Tibial nerve (tissue), 4 donors: ENCODE data around the gene CAMTA1. TPM values are rescaled to one million over a fixed set of nuclear protein-coding genes. Genes with fewer than 3 reads are reported as not detected.
"Not testable (repeated sequence)": the region's sequence is repeated elsewhere in the genome, so short reads cannot be mapped to it uniquely, and the experiment has no call there.

ENCODE experiments used
- DNase-seq, 2 donors: peaks; one replicate each; pipeline ENCODE4 v3.0.0-alpha.2; 2019; ENCODE audit warnings: low spot score in 2 of 2
- H3K27ac ChIP-seq, 4 donors: fragments of 200-600 bp; sonication (generic) in 3 of 4; one replicate each; pipeline ENCODE4 v1.5.1; 2017 to 2019; ENCODE audit warnings: mild to moderate bottlenecking in 1 of 4
- H3K27me3 ChIP-seq, 2 donors: fragments of 200-600 bp; sonication (generic) in 1 of 2; one replicate each; pipeline versions ENCODE4 v1.5.1 to v1.6.0; 2017 to 2019
- H3K36me3 ChIP-seq, 3 donors: fragments of 200-600 bp; sonication (generic); one replicate each; pipeline ENCODE4 v1.5.1; 2018 to 2019
- H3K4me1 ChIP-seq, 4 donors: fragments of 200-600 bp; sonication (generic) in 3 of 4; one replicate each; pipeline ENCODE4 v1.5.1; 2017 to 2019
- H3K4me3 ChIP-seq, 4 donors: fragments of 200-600 bp; sonication (generic) in 3 of 4; one replicate each; pipeline ENCODE4 v1.5.1; 2017 to 2019; ENCODE audit warnings: mild to moderate bottlenecking in 1 of 4, moderate library complexity in 1 of 4
- H3K9me3 ChIP-seq, 4 donors: fragments of 200-600 bp; sonication (generic) in 3 of 4; one replicate each; pipeline ENCODE4 v1.5.1; 2017 to 2019
- CTCF ChIP-seq, 5 experiments: fragments of 200-600 bp in 3 of 5; fragments of 450-650 bp in 2 of 5; sonication (generic) in 3 of 5; IDR thresholded peaks; one replicate each; pipeline ENCODE4 v1.5.1; 2016 to 2019; ENCODE audit warnings: antibody characterized with exemption in 5 of 5, mild to moderate bottlenecking in 3 of 5, moderate library complexity in 2 of 5
- EP300 ChIP-seq, 2 donors: sonication (generic); formaldehyde crosslinking; IDR thresholded peaks; one replicate each; pipeline ENCODE4 v1.6.1; 2017; ENCODE audit warnings: antibody characterized with exemption in 2 of 2, mild to moderate bottlenecking in 1 of 2
- POLR2A ChIP-seq, 2 donors: fragments of 450-650 bp; IDR thresholded peaks; one replicate each; pipeline ENCODE4 v1.6.1; 2017; ENCODE audit warnings: antibody characterized with exemption in 2 of 2, mild to moderate bottlenecking in 2 of 2, moderate library complexity in 2 of 2
- WGBS, 2 donors: methylation state at CpG; one replicate each; pipeline ENCODE4 v1.1.5; 2018; 5-methylcytosine and 5-hydroxymethylcytosine counted together
- total RNA-seq, 4 donors: library from RNA; depleted of rRNA; stranded (reverse); fragments of >200 nt; gene quantifications; one replicate each; pipeline ENCODE4 v1.1.0, GENCODE V29; 2016

Gene CAMTA1
- total RNA-seq, 4 donors from 2014 or later: 41.8 to 104 (median 87.2) TPM

GRCh38 chr1:6832531-6833188, 47.4 kb downstream of the CAMTA1 start:
- WGBS, 2 donors: 79 to 83% methylated on average over 4 of the region's 4 CpGs
- TF ChIP-seq CTCF (IDR thresholded peaks at IDR 0.05) (no peak), EP300 (IDR thresholded peaks at IDR 0.05) (no peak), POLR2A (IDR thresholded peaks at IDR 0.05) (no peak)
- H3K27ac ChIP-seq: no peak overlapping the region

GRCh38 chr1:6833804-6834203, 48.5 kb downstream of the CAMTA1 start:
- Histone ChIP-seq H3K27me3 (no peaks in the 10 kb centered on the region), H3K27ac (no peak overlapping the region), H3K36me3 (peaks cover 0 to 19% (median 0%) of the 10 kb centered on the region in 3 donors), H3K9me3 (no peaks in the 10 kb centered on the region), H3K4me3 (no peak overlapping the region), H3K4me1 (peaks cover 0 to 17% (median 2%) of the 10 kb centered on the region in 4 donors)
- 84 to 86% methylated on average over 5 of the region's 5 CpGs for WGBS, 2 donors
- TF ChIP-seq POLR2A (IDR thresholded peaks at IDR 0.05) (no peak), EP300 (IDR thresholded peaks at IDR 0.05) (no peak), CTCF (IDR thresholded peaks at IDR 0.05) (no peak)
- no peak for DNase-seq

More at GRCh38 chr1:6832531-6833188, 47.4 kb downstream of the CAMTA1 start:
- Histone ChIP-seq H3K4me1 (peaks cover 0 to 17% (median 2%) of the 10 kb centered on the region in 4 donors), H3K27me3 (no peaks in the 10 kb centered on the region), H3K9me3 (no peaks in the 10 kb centered on the region), H3K36me3 (peaks cover 0 to 15% (median 0%) of the 10 kb centered on the region in 3 donors), H3K4me3 (no peak overlapping the region)
- DNase-seq: no peak

- Histone ChIP-seq H3K9me3 (no peaks in the 10 kb centered on the region), H3K4me3 (no peak overlapping the region), H3K36me3 (peaks cover 0 to 14% (median 0%) of the 10 kb centered on the region in 3 donors), H3K27ac (no peak overlapping the region), H3K4me1 (peaks cover 0 to 17% (median 2%) of the 10 kb centered on the region in 4 donors), H3K27me3 (no peaks in the 10 kb centered on the region)
- WGBS, 2 donors: 92 to 94% methylated on average over 13 of the region's 13 CpGs
- DNase-seq: no peak
- no peak for TF ChIP-seq CTCF (IDR thresholded peaks at IDR 0.05)
- no peak for TF ChIP-seq EP300 (IDR thresholded peaks at IDR 0.05)
- TF ChIP-seq POLR2A (IDR thresholded peaks at IDR 0.05): no peak
These were observed 49.1 kb downstream of the CAMTA1 start for GRCh38 chr1:6834366-6834765.

DNA sequence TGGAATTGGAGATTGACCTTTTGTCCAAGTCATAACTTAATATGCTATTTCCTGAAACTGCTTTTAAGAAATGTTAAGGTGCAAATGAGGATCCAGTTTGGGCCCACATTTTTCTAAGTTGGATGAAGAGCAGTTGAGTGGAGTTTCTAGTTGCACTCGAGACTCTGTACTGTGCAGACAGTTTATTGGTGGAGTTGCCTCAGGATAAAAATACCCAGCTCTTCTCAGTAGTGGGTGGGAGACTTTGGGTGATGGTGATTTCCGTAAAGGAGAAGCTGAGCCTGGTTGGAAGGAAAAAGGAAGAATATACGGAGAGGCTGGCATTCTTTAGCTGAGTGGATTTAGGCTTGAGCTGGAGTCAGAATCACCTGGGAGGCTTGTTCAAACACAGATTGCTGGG, 49.9 kb downstream of the CAMTA1 start:
- DNase-seq: no peak
- TF ChIP-seq EP300 (IDR thresholded peaks at IDR 0.05) (no peak), POLR2A (IDR thresholded peaks at IDR 0.05) (no peak), CTCF (IDR thresholded peaks at IDR 0.05) (no peak)
- no peak overlapping the region for H3K4me3 ChIP-seq
- peaks cover 0 to 11% (median 0%) of the 10 kb centered on the region in 3 donors for H3K36me3 ChIP-seq
- H3K27ac ChIP-seq: no peak overlapping the region
- peaks cover 0 to 17% (median 2%) of the 10 kb centered on the region in 4 donors for H3K4me1 ChIP-seq
- H3K9me3 ChIP-seq: no peaks in the 10 kb centered on the region
- H3K27me3 ChIP-seq: no peaks in the 10 kb centered on the region
- 88 to 94% methylated on average over 3 of the region's 3 CpGs for WGBS, 2 donors

GRCh38 chr1:6842301-6842700, 57.0 kb downstream of the CAMTA1 start:
- H3K27ac ChIP-seq: no peak overlapping the region
- no peak for DNase-seq
- peaks cover 0 to 32% (median 0%) of the 10 kb centered on the region in 3 donors for H3K36me3 ChIP-seq
- WGBS, 2 donors: 86 to 88% methylated on average over 8 of the region's 8 CpGs
- no peaks in the 10 kb centered on the region for H3K9me3 ChIP-seq
- H3K27me3 ChIP-seq: no peaks in the 10 kb centered on the region
- no peak for TF ChIP-seq POLR2A (IDR thresholded peaks at IDR 0.05)
- no peak for TF ChIP-seq EP300 (IDR thresholded peaks at IDR 0.05)
- no peak for TF ChIP-seq CTCF (IDR thresholded peaks at IDR 0.05)
- no peaks in the 10 kb centered on the region for H3K4me1 ChIP-seq
- H3K4me3 ChIP-seq: no peak overlapping the region

DNA sequence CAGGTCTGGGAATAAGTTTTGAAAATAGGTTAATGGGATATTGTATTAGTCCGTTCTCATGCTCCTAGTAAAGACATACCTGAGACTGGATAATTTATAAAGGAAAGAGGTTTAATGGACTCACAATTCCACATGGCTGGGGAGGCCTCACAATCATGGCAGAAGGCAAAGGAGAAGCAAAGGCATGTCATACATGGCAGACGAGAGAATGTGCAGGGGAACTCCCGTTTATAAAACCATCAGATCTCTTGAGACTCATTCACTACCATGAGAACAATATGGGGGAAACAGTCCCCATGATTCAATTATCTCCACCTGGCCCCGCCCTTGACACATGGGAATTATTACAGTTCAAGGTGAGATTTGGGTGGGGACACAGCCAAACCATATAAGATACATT, 60.5 kb downstream of the CAMTA1 start:
- not testable (repeated sequence) for H3K9me3 ChIP-seq, H3K27ac ChIP-seq

More for the DNA sequence above, 60.5 kb downstream of the CAMTA1 start:
- not testable (repeated sequence) for H3K27me3 ChIP-seq, H3K4me3 ChIP-seq, DNase-seq, H3K4me1 ChIP-seq
- H3K36me3 ChIP-seq: peaks cover 0 to 27% (median 0%) of the 10 kb centered on the region in 3 donors
- 93% methylated on average over 4 of the region's 4 CpGs for WGBS, 2 donors
